GM23338 (cell line): Measurements from ENCODE around the gene CALHM5. TPM values are rescaled to one million over a fixed set of nuclear protein-coding genes. Genes with fewer than 3 reads are reported as not detected.

ENCODE experiments used
- ATAC-seq: fragments of 200-7000 bp; cut with Tn5 transposase; 3 replicates; pipeline ENCODE4 v1.9.1; 2020
- DNase-seq: peaks from one replicate; pipeline ENCODE4 v3.0.0-alpha.2; 2015; ENCODE audit warnings: low spot score
- H2AFZ ChIP-seq: fragments of 200-600 bp; sonication (generic); 2 replicates; pipeline ENCODE4 v1.8.0; 2016; ENCODE audit warnings: antibody characterized with exemption, mild to moderate bottlenecking, moderate library complexity
- H3F3A ChIP-seq: fragments of 200-600 bp; sonication (generic); replicated peaks from 2 replicates; pipeline ENCODE4 v1.8.0; 2017; ENCODE audit warnings: antibody characterized with exemption, mixed run types, low read depth
- H3K27ac ChIP-seq: fragments of 200-600 bp; sonication (generic); 2 replicates; pipeline ENCODE4 v1.6.1; 2016; ENCODE audit warnings: low read depth
- H3K27me3 ChIP-seq: fragments of 200-600 bp; sonication (generic); 2 replicates; pipeline ENCODE4 v1.8.0; 2016; ENCODE audit warnings: mild to moderate bottlenecking, mixed run types, moderate library complexity; ENCODE audit not compliant: insufficient read depth
- H3K36me3 ChIP-seq: fragments of 200-600 bp; sonication (generic); 2 replicates; pipeline ENCODE4 v1.8.0; 2016; ENCODE audit warnings: mild to moderate bottlenecking; ENCODE audit not compliant: insufficient read depth
- H3K4me1 ChIP-seq: fragments of 200-600 bp; sonication (generic); 2 replicates; pipeline ENCODE4 v1.8.0; 2016; ENCODE audit warnings: mild to moderate bottlenecking, moderate library complexity; ENCODE audit not compliant: insufficient read depth
- H3K4me2 ChIP-seq: fragments of 200-600 bp; sonication (generic); 2 replicates; pipeline ENCODE4 v1.7.1; 2017; ENCODE audit warnings: mixed run types
- H3K4me3 ChIP-seq: fragments of 200-600 bp; sonication (generic); 2 replicates; pipeline ENCODE4 v1.6.1; 2016; ENCODE audit warnings: mixed run types
- H3K79me2 ChIP-seq: fragments of 200-600 bp; sonication (generic); replicated peaks from 2 replicates; pipeline ENCODE4 v1.8.0; 2017; ENCODE audit warnings: mild to moderate bottlenecking; ENCODE audit not compliant: insufficient read depth
- H3K9me2 ChIP-seq: fragments of 200-600 bp; sonication (generic); 2 replicates; pipeline ENCODE4 v1.8.0; 2017; ENCODE audit not compliant: insufficient read depth
- H4K20me1 ChIP-seq: fragments of 200-600 bp; sonication (generic); replicated peaks from 2 replicates; pipeline ENCODE4 v1.8.0; 2017; ENCODE audit warnings: mild to moderate bottlenecking; ENCODE audit not compliant: insufficient read depth
- H3K27ac Mint-ChIP-seq: 2 replicates; pipeline ENCODE4 v1.8.0; 2020; ENCODE audit warnings: inconsistent platforms, mild to moderate bottlenecking, moderate library complexity, mixed read lengths
- H3K27me3 Mint-ChIP-seq: 3 replicates; pipeline ENCODE4 v1.8.0; 2022; ENCODE audit warnings: low read depth, mild to moderate bottlenecking, moderate library complexity, mixed read lengths, inconsistent platforms; ENCODE audit not compliant: insufficient read depth, poor library complexity
- H3K36me3 Mint-ChIP-seq: 3 replicates; pipeline ENCODE4 v1.8.0; 2021; ENCODE audit warnings: low read depth, mild to moderate bottlenecking, inconsistent platforms, moderate library complexity, mixed read lengths
- H3K4me1 Mint-ChIP-seq: 3 replicates; pipeline ENCODE4 v1.8.0; 2020; ENCODE audit warnings: mild to moderate bottlenecking, inconsistent platforms, mixed read lengths
- H3K4me3 Mint-ChIP-seq: 3 replicates; pipeline ENCODE4 v1.8.0; 2021; ENCODE audit warnings: moderate library complexity, mild to moderate bottlenecking, inconsistent platforms, mixed read lengths
- H3K9me3 Mint-ChIP-seq: 3 replicates; pipeline ENCODE4 v1.8.0; 2020; ENCODE audit warnings: moderate library complexity, mild to moderate bottlenecking, inconsistent platforms, mixed read lengths
- CREB1 ChIP-seq: fragments of 250-450 bp; sonication (Bioruptor Pico); IDR thresholded peaks from 2 replicates; pipeline ENCODE4 v1.5.0; 2020; ENCODE audit warnings: low read depth, mild to moderate bottlenecking, moderate library complexity
- ETS1 ChIP-seq: IDR thresholded peaks from 2 replicates; pipeline ENCODE4 v1.6.1; 2016; ENCODE audit warnings: antibody characterized with exemption
- EZH2 ChIP-seq: fragments of 200-600 bp; sonication (generic); IDR thresholded peaks from one replicate; pipeline ENCODE4 v1.8.0; 2017; ENCODE audit warnings: antibody characterized with exemption, mild to moderate bottlenecking, low read depth; ENCODE audit not compliant: unreplicated experiment
- EZH2phosphoT487 ChIP-seq: fragments of 200-600 bp; sonication (generic); IDR thresholded peaks from one replicate; pipeline ENCODE4 v1.8.1; 2018; ENCODE audit warnings: antibody characterized with exemption; ENCODE audit not compliant: unreplicated experiment
- JUNB ChIP-seq: IDR thresholded peaks from one replicate; pipeline ENCODE4 v1.6.1; 2016; ENCODE audit warnings: antibody characterized with exemption; ENCODE audit not compliant: unreplicated experiment
- NANOG ChIP-seq: IDR thresholded peaks from 2 replicates; pipeline ENCODE4 v1.6.1; 2016; ENCODE audit warnings: antibody characterized with exemption, borderline replicate concordance
- ZNF114 ChIP-seq: fragments of 250-450 bp; sonication (Bioruptor Pico); IDR thresholded peaks from 2 replicates; pipeline ENCODE4 v1.5.0; 2020; ENCODE audit warnings: mild to moderate bottlenecking, moderate library complexity
- ZNF331 ChIP-seq: fragments of 250-450 bp; sonication (Bioruptor Pico); IDR thresholded peaks from 2 replicates; pipeline ENCODE4 v1.5.0; 2020; ENCODE audit warnings: low read depth, mild to moderate bottlenecking, moderate library complexity
- polyA plus RNA-seq: library from polyadenylated mRNA; unstranded; fragments of >200 nt; fragmentation: Nextera tagmentation; extraction: Ambion mirVana; gene quantifications from 2 replicates; pipeline ENCODE4 v1.2.1, GENCODE V29; 2016
- total RNA-seq: library from RNA; depleted of rRNA; stranded (reverse); fragments of >200 nt; shearing (Covaris generic); gene quantifications from 2 replicates; pipeline ENCODE4 v1.2.3, GENCODE V29; 2014
- TF ChIP-seq, protein P1 (sequence below): fragments of 250-450 bp; sonication (Bioruptor Pico); IDR thresholded peaks from 2 replicates; pipeline ENCODE4 v1.5.0; 2020; ENCODE audit warnings: mild to moderate bottlenecking, moderate library complexity

CALHM5 gene
- total and polyA plus RNA-seq, 2 experiments from 2014 or later = 0.02 to 0.10 TPM

- TF ChIP-seq, protein P1, sequence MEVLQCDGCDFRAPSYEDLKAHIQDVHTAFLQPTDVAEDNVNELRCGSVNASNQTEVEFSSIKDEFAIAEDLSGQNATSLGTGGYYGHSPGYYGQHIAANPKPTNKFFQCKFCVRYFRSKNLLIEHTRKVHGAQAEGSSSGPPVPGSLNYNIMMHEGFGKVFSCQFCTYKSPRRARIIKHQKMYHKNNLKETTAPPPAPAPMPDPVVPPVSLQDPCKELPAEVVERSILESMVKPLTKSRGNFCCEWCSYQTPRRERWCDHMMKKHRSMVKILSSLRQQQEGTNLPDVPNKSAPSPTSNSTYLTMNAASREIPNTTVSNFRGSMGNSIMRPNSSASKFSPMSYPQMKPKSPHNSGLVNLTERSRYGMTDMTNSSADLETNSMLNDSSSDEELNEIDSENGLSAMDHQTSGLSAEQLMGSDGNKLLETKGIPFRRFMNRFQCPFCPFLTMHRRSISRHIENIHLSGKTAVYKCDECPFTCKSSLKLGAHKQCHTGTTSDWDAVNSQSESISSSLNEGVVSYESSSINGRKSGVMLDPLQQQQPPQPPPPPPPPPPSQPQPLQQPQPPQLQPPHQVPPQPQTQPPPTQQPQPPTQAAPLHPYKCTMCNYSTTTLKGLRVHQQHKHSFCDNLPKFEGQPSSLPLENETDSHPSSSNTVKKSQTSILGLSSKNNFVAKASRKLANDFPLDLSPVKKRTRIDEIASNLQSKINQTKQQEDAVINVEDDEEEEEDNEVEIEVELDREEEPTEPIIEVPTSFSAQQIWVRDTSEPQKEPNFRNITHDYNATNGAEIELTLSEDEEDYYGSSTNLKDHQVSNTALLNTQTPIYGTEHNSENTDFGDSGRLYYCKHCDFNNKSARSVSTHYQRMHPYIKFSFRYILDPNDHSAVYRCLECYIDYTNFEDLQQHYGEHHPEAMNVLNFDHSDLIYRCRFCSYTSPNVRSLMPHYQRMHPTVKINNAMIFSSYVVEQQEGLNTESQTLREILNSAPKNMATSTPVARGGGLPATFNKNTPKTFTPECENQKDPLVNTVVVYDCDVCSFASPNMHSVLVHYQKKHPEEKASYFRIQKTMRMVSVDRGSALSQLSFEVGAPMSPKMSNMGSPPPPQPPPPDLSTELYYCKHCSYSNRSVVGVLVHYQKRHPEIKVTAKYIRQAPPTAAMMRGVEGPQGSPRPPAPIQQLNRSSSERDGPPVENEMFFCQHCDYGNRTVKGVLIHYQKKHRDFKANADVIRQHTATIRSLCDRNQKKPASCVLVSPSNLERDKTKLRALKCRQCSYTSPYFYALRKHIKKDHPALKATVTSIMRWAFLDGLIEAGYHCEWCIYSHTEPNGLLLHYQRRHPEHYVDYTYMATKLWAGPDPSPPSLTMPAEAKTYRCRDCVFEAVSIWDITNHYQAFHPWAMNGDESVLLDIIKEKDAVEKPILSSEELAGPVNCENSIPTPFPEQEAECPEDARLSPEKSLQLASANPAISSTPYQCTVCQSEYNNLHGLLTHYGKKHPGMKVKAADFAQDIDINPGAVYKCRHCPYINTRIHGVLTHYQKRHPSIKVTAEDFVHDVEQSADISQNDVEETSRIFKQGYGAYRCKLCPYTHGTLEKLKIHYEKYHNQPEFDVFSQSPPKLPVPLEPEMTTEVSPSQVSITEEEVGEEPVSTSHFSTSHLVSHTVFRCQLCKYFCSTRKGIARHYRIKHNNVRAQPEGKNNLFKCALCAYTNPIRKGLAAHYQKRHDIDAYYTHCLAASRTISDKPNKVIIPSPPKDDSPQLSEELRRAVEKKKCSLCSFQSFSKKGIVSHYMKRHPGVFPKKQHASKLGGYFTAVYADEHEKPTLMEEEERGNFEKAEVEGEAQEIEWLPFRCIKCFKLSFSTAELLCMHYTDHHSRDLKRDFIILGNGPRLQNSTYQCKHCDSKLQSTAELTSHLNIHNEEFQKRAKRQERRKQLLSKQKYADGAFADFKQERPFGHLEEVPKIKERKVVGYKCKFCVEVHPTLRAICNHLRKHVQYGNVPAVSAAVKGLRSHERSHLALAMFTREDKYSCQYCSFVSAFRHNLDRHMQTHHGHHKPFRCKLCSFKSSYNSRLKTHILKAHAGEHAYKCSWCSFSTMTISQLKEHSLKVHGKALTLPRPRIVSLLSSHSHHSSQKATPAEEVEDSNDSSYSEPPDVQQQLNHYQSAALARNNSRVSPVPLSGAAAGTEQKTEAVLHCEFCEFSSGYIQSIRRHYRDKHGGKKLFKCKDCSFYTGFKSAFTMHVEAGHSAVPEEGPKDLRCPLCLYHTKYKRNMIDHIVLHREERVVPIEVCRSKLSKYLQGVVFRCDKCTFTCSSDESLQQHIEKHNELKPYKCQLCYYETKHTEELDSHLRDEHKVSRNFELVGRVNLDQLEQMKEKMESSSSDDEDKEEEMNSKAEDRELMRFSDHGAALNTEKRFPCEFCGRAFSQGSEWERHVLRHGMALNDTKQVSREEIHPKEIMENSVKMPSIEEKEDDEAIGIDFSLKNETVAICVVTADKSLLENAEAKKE (CRISPR knock-in tag) = no peak
- no peak for TF ChIP-seq EZH2phosphoT487
- TF ChIP-seq JUNB = no peak
- TF ChIP-seq ZNF114 = no peak
- no peak for TF ChIP-seq NANOG
These were observed 39.9 kb upstream of the CALHM5 start (continued) for GRCh38 chr6:116471531-116471930.

DNA sequence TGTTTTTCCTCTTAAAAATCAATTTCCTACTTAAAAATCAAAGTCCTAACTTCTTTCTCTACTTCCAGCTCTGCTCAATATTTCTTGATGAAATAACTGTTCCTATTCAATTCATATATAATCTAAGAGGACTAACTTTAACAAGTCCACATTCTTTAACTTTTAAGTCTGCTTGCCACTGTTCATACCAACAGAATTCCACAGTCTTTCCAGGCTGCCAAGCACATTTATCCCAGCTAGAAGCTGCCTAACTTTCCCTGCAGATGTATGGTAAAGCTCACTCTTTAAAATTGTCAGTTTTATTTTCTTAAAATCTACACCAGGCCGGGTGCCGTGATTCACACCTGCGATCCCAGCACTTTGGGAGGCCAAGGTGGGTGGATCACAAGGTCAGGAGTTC lies 38.7 kb upstream of the CALHM5 start:
- H3K4me3 Mint-ChIP-seq = no peak overlapping the region
- Histone ChIP-seq H3K27me3 (no peaks in the 10 kb centered on the region), H3K4me1 (no peaks in the 10 kb centered on the region; the same call in 1 of the 2 replicates), H3K27ac (no peak overlapping the region), H3F3A (no peaks in the 10 kb centered on the region), H4K20me1 (no peaks in the 10 kb centered on the region), H3K4me3 (no peak overlapping the region), H2AFZ (no peak overlapping the region), H3K36me3 (no peaks in the 10 kb centered on the region), H3K79me2 (no peaks in the 10 kb centered on the region), H3K9me2 (no peaks in the 10 kb centered on the region), H3K4me2 (no peak overlapping the region)
- H3K9me3 Mint-ChIP-seq = no peaks in the 10 kb centered on the region
- no peak overlapping the region for H3K27ac Mint-ChIP-seq
- no peak for ATAC-seq
- H3K36me3 Mint-ChIP-seq = no peaks in the 10 kb centered on the region
- H3K27me3 Mint-ChIP-seq = peaks cover 3% of the 10 kb centered on the region
- H3K4me1 Mint-ChIP-seq = 0 out of 3 replicates have a peak, but pooled peaks cover 2% of the 10 kb centered on the region
- no peak for DNase-seq
- TF ChIP-seq JUNB (no peak), ZNF331 (CRISPR knock-in tag) (no peak), CREB1 (CRISPR knock-in tag) (no peak), ETS1 (no peak), EZH2 (no peak), EZH2phosphoT487 (no peak)
- TF ChIP-seq, protein P1 (CRISPR knock-in tag) = no peak
